RPMI7951 (cell line): ENCODE data around the gene GRM4. TPM values are rescaled to one million over a fixed set of nuclear protein-coding genes. Genes with fewer than 3 reads are reported as not detected.

Experiments used
- DNase-seq: peaks from one replicate; pipeline ENCODE4 v3.0.0-alpha.2; 2012; ENCODE audit warnings: low read depth
- total RNA-seq: library from RNA; depleted of rRNA; stranded (reverse); fragments of >200 nt; shearing (Covaris generic); gene quantifications from 2 replicates; pipeline ENCODE4 v1.2.3, GENCODE V29; 2014

GRM4 gene
- total RNA-seq, 1 experiment from 2014 or later, result not detected

DNA sequence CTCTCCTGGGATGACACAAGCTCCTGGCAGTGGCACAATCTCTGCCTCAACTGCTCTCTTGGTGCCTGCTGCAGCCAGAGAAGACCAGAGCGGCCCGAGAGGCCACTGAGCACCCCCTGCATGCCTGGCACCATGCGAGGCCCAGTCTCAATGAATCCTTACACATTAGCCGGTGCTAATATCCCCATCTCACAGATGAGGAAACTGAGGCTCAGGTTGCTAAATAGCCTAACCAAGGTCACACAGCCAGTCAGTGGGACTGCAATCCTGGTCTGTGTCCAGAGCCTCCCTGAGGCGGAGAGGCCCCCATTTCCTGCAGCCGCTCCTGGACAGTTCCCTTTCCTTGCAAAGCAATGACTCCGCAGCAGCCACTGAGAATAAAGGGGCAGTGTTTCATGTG, 81.2 kb downstream of the GRM4 start:
- no peak for DNase-seq

DNA sequence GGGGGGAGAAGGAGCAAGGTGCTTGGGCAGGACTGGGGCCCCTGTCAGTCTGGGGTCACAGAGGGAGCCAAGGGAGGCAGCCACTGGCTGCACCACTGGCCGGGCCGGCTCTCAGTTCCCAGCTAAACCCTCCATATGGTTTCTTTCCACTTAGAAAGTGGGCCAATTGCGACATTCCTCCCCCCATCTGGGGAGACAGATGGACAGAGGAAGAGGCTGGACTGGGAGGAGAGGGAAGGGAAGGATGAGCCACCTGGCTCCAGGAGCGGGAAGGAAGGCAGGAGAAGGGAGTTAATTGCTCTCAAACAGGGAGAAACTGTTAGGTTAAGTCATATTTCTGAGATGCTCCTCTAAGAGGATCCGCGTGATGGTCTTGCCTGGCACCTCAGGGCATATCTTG, 82.2 kb downstream of the GRM4 start:
- no peak for DNase-seq

DNA sequence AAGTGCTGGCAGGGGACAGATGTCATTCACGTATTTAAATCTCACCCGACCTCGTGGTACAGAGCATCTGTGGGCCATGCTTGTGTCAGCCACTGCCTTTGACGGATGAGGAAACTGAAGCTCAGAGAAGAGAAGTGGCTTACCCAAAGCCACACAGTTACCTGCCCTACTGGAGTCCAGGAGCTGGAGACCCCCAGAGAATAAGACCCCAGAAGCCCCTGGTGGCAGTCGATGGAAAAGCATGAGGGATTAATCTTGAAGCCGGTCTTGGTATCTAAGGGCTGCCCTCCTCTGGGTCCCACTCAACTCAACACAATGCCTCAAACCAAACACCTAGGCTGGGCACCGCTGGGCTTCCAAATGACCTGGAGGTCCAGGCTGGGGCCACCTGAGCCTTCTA, 83.1 kb downstream of the GRM4 start:
- DNase-seq, result no peak

DNA sequence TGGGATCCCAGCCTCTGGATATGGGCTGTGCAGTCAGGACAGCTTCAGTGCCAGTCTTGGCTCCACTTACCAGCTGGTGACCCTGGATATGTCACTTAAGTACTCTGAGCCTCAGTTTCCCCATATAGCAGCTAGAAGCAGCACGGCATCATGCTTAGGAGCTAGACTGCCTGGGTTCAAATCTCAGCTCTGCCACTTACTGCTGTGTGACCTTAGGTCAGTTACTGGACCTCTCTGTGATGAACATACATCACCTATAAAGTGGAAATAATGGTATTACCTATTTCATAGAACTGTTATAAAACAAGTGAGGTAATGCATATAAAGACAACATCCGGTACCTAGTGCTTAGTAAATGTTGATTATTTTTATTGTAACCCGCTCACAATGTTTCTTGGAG, 83.7 kb downstream of the GRM4 start:
- DNase-seq, result no peak

DNA sequence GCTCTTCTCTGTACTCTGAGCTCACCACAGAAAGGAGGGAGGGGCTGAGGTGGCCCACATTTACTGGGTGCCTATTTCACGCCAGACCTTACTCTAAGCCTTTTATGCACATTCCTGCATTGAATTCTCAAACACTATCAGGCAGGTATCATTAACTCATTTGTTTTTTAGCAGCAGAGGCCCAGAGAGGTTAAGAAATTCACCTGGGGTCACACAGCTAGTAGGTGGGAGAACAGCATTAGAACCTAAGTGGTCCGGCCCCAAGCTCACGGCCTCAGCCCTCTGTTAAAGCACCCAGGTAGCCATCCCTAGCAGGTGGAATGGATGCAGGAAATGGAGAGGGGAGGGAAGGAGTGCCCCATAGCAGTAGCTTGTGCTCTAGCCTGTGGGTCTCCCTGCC, 84.5 kb downstream of the GRM4 start:
- no peak for DNase-seq

DNA sequence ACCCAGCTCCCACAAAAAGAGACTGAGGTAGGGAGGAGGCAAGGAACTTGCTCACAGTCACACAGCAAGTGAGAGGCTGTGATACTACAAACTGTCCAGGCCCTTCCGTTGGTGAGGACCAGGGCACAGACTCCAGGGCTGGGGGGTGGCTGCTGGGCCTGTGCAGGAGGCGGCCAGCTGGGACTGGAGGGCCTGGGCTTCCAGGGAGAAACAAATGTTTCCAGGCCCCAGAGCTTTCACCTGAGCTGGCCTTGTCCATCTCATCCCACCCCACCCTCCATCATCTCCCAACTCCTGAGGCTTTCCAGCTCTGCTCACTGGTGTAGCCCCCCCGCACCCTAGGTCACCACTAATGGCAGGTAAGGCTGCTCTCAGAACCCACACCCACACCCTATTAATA, 86.0 kb downstream of the GRM4 start:
- no peak for DNase-seq

DNA sequence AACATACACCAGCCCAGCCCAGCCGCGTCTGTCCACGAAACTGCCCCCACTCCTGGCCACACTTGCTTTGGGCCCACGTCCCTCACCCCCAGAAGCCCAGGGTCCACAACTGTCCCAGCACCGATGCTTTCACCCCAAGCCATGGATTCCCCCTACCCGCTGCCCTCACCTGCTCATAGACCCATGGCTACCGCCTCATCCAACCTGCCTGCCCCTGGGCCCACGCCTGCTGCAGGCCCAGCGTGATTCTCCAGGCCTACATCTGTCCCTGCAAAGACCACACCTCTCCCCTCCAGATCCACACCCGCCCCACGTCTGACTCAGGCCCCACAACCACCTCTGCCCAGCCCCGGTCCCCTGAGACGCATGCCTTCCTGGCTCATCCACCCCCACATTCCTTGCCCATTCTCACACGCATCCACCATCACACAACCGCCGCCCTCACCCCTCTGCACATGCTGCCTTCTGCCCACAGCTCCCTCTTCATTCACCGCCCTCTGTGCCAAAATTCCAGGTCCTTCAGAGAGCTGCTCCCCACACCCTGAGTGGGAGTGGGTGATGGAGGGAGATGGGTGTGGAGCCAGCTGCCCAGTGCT, 86.7 kb downstream of the GRM4 start:
- DNase-seq, result no peak

DNA sequence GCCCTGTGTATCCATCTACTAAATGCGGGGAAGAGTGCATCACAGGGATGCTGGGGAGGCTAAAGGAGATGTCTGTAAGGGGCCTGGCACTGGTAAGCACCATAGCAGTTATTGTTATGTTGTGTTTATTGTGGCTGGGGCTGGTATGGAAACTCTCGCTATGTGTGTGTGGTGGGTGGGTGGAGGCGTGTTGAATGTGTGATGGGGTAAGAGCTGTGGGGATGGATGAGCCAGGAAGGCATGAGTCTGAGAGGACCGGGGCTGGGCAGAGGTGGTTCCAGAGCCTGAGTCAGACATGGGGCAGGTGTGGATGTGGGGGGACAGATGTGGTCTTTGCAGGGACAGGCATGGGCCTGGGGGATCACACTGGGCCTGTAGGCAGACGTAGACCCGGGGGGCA, 88.1 kb downstream of the GRM4 start:
- DNase-seq, result no peak

DNA sequence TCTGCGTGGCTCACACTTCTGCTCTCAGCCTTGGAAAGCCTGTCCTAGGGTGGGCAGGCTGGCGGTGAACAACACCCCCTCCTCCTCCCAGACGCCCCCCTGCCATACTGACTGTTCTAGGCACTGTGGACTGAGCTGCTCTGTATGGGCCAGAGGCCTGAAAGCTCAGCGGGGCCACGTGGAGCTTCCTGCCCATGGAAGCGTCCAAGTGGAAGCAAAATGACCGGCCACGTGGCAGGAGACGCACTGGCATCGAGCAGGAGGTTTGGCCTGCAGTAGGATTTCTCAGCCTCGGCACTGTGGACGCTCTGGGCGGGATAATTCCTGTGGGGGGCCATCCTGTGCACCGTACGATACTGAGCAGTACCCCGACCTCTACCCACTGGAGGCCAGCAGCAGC, 88.7 kb downstream of the GRM4 start:
- no peak for DNase-seq

DNA sequence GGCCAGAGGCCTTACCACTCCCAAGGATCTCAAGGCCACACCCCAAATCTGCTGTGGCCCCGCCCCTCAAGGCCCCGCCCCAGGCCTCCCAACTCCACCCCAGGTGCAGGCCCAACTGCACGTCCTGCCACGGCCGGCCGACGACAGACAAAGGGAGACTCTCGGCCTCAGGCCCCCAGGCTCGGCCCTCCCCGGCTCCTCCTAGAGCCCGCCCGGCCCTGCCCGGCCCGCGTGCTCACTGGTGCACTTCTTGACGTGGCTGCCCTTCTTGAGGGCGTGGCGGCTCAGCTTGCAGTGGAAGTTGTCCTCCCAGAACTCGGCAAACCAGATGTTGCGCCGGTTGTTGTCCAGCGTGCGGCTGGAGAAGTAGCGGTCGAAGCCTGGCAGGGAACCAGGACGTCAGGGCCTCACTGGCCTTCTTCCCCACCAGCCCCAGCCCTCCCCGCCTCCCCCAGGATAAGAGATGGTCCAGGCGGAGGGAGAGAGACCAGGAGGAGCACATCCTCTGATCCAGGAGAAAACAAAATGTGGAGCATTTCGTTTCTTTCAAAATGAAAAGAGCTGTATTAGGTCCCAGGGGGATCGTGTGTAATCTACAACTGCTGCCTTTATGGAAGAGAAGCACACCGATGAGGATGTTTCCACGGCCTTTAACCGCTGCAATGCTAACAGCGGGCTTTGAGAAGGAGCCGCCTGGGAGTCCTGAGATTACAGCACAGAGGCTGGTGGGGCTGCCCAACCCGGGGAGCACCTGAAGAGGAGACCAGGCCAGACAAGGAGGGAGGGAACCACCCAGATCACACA, 89.4 kb downstream of the GRM4 start:
- peak; percentile 74 for DNase-seq

DNA sequence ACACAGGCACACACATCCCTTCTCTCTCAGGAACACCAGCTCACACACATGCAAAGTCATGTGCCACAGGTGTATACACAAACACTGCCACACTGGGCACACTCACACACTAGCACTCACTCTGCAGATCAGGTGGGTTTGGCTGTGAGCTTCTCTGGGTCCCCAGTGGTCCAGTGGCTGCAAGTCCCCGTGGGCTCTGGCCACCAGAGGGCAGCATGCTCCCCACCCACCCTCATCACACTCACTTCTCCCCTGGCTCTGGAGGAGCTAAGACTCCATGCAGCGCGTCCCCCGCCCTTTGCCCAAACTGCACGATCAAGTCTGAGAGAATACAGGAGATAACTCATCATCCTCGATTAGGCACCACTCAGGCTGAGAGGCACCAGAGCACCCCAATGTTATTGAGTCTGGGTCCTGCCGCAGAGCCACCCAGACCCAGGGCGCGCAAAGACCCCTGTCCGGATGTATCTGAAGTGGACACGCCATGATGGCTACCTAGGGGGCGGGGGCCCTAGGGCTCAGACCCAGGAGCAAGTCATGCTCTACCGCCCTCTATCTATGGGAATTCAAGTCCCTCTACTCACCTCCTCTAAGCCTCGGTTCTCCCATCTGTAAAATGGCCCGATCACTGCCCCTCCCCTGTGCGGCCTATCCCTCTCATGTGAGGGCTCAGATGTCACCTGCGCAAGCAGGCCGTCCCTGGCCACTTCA, 90.5 kb downstream of the GRM4 start:
- DNase-seq, result peak; percentile 47

DNA sequence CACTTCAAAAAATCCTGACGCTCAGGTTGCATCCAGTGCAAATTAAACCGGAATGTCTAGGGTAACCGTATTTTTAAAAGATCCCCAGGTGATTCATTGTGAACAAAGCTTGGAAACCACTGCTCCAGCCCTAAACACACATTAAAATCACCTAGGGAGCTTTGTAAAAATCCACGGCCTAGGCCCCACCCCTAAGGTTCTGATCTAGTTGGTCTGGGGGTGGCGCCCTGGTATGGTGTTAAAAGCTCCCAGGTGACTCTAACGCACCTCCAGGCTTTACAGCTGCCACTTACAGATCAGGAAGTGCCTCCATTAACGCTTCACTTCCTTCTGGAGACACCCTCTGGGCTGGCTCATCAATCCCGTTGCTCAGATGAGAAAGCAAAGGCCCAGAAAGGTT, 92.2 kb downstream of the GRM4 start:
- DNase-seq, result no peak

DNA sequence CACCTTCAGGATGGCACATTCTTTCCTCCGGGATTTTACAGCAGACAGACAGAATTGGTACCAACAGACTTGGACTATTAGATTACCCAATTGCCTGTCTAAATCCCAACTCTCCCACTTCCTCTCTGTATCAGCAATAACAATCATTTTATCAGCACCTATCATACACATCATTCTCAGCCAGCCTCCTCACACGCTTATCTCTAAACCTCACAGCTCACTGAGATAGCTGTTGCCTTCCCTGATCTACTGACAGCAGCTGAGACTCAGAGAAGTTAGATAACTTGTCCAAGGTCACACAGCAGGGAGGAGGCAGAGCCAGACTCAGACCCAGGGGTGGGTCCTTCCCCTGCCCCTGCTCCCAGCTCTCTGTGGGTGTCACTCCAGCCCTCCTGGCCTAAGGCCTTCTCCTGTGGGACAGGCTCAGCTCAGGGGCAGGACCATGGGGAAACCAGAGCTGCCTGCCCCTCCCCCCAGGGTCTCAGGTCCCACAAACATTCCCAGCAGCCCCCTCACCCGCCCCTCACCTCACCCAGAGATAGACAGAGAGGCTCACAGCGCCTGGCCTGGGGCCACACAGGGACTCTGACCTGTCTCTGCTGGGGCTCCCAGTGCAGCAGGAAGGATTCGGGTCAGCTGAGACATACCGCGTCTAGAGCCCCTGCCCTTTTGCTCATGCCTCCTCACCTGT, 92.8 kb downstream of the GRM4 start:
- DNase-seq, result no peak

DNA sequence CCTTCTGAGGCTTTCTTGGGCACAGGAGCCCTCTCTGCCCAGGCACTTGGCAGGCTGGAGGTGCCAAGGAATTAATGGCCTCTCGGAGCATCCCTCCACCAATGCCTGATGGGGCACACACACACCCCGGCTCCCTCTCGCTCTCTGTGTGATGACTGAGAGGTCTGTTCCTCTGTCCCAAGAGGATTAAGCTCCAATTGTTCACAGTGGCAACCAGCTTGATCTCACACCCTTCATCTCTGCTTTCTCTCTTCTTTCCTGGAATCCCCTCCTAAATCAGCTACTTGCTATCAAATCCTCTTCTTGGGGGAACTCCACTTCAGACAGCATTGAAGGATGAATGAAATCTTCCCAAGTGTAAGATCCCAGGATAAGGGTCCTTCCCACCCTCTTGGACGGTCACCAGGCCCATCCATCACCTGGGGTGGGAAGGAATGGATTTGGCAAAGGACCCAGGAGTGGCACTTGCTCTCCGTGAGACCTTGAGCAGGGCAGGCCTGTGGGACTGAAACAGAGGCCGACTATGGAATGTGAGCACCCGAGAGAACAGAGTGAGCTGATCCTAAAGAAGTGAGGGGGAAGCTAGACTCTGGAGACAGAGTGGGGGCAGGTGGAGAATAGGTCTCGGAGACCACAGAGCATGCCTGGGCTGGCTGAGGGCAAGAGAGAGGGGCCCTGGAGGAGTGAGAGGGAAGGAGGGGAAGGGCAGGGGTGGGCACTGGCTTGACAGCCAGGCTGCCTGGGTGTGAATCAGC, 93.6 kb downstream of the GRM4 start:
- DNase-seq, result no peak

DNA sequence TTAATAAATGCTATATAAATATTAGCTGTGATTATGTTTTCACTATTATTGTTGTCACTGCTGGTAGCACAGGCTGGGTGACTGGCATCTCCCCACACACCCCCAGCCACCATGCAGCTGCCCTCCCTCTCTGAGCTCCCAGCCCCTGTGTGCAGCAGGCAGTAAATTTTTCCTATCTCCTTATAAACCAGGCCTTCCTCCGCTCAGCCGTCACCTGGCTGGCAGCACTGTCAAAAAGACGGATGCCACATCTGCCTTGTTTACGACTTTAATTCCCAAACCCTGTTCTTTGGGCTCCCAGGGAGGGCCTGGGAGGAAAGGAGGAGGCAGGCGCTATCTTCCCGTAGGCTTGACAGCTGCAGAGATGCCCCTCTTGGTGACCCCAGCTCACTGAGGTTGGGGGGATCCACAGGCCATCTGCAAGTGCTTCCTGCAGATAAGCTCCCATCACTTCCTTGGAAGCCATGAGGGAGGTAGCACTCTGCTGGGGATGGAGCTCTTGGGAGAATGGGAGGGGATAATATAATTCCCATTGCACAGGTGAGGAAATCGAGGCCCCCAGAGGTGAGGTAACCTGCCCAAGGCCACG, 94.5 kb downstream of the GRM4 start:
- no peak for DNase-seq

DNA sequence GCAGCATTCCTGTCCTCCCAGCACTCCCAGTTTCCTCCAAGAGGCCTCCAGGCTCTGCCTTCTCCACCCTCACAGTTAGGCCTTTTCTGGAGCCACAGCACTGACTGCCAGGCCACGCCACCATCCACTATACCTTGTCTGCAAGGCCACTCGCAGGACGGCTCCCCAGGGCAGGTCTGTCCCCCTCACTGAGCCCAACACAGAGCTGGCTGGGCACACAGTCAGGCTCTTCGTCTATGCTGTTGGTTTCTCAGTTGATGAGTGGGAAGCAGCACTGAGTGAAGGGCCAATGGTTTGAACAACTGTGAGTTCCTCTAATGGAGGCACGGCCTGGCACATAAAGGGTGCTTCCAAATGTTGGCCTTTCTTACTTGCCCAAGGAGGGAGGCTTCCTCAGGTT, 95.2 kb downstream of the GRM4 start:
- DNase-seq, result no peak

DNA sequence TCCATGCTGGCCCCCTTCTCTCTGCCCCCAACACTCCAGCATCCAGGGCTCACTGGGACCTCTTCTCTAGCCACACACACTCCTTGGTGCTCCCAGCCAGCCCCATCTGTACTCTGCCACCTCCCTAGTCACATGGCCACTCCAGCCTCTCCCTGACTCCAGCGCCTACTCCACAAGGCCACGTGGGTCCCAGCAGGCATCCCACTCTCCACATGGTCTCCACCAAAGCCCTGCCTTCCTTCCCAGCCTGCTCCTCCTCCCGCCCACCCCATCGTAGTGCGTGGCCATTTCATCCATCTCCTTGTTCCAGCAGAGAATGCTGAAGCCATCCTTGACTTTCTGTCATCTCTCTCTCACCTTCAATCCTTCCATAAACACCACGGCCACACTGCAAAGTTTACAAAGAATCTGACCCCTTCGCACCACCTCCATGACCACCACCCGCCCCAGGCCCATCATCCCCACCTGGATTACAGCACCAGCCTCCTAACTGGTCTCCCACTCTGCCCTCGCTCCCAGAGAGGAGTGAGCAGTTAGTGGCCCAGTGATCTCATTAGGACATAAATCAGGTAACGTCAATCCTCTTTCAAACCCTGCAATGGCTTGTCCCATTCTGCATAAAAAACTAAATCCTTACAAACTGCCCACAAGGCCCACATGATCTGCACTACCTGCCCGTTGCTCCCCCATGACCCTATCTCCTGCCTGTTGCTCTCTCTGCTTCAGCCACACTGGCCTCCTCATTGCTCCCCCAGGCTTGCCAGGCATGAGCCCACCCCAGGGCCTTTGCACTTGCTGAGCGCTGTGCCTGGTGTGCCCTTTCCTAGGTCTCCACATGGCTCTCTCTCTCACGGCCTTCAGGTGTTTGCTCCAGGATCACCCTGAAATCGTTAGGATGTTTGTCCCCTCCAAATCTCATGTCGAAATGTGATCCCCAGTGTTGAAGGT, 96.2 kb downstream of the GRM4 start:
- DNase-seq, result no peak

DNA sequence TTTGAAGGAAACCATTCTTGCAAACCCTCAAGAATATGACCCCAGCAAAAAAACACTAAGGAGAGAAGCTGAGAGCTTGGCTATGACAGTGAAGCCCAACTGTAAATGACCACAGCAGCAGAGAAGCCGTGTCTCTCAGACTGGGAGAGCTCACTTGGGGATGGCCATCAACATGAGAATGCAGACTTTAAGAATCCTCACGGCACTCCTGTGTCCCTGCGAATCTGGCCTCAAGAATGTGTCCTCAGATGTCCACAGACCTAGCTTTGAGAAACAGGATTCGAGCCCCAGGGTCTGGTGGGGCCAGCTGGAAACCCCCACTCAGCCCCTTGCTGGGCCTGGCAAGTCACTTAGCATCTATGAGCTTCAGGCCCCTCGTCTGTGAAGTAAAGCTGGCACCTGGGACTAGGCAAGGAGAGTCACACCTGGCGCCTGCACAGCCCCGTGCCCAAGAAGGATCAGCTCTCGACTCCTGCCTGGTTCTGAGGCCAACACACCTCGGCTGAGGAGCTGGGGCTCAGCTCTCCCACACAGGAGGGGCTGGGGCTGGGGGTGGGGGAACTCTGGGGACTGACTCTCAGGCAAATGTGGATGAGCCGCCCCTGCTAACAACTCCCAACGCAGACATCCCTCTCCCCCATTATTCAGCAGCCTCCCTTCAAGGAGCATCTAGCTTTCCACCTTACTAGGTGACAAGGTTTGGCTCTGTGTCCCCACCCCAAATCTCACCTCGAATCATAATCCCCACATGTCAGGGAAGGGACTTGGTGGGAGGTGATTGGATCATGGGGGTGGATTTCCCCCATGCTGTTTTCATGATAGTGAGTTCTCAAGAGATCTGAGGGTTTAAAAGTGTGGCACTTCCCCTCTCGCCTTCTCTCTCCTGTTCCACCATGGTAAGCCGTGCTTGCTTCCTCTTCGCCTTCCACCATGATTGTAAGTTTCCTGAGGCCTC, 97.7 kb downstream of the GRM4 start:
- no peak for DNase-seq

DNA sequence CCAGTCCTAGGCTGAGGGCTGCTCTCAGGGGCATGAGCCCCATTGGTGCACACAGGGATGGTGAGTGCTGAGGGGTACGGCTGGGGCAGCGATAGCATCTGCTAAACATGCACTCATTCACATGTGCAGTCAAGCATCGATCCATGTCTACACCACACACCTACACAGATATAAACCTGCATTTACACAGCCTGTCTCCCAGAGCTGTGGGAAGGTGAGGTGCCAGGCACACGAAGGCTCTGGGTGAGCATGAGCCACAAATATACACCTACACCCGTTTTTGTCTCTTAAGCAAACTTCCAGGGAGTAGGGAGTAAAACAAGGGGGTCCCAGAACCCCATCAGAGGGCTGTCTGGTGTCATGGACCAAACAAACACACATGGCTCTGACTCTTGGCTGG, 99.3 kb downstream of the GRM4 start:
- DNase-seq, result no peak
